PFSK-1 (cell line): ENCODE measurements around the gene STON2.

Experiments used
- FOXP2 ChIP-seq: optimal IDR thresholded peaks from 2 replicates; pipeline ENCODE3; 2011; ENCODE audit warnings: borderline replicate concordance, control low read depth, inconsistent platforms; ENCODE audit not compliant: insufficient read depth; ENCODE audit errors: extremely low read length, extremely low read depth
- POLR2AphosphoS5 ChIP-seq: IDR thresholded peaks from 2 replicates; pipeline ENCODE4 v1.6.1; 2012; ENCODE audit warnings: low read depth, mild to moderate bottlenecking, control low read depth, low read length, moderate library complexity
- REST ChIP-seq, 2 experiments: IDR thresholded peaks; 2 replicates each; pipeline versions ENCODE4 v1.6.1 to v1.8.0; 2011 to 2012; ENCODE audit warnings: low read depth in 2 of 2, low read length in 2 of 2, control low read depth in 1 of 2, inconsistent platforms in 1 of 2, mild to moderate bottlenecking in 1 of 2, moderate library complexity in 1 of 2; ENCODE audit not compliant: insufficient read depth in 1 of 2
- SIN3A ChIP-seq: IDR thresholded peaks from 2 replicates; pipeline ENCODE4 v1.6.1; 2012; ENCODE audit warnings: mild to moderate bottlenecking, low read length, moderate library complexity, borderline replicate concordance; ENCODE audit not compliant: insufficient read depth
- TAF1 ChIP-seq: IDR thresholded peaks from 2 replicates; pipeline ENCODE4 v1.6.1; 2012; ENCODE audit warnings: low read length, control low read depth, borderline replicate concordance; ENCODE audit not compliant: insufficient read depth

Gene STON2

DNA sequence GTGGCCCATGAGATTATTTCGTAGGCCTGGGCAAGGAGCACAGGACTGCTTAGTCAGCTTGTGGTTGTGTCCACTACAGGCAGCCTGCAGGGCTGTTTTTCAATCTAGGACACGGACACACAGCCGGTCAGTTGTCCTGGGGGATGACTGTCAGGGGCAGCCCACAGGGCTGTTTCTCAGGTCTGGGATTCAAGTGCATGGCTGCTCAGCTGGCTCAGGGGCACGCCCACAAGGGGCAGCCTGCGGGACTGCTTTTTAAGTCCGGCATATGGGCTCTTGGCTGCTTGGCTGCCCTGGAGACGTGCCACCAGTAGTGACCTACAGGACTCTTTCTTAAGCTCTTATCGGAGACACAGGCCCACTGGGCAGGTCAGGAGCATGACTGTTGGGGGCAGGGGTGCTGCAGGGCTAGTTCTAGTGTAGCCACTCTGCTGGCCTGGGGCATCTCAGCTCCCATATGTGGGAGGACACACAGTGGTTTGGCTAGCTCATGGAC is 152.8 kb downstream of the STON2 start:
- TF ChIP-seq POLR2AphosphoS5, result no peak

DNA sequence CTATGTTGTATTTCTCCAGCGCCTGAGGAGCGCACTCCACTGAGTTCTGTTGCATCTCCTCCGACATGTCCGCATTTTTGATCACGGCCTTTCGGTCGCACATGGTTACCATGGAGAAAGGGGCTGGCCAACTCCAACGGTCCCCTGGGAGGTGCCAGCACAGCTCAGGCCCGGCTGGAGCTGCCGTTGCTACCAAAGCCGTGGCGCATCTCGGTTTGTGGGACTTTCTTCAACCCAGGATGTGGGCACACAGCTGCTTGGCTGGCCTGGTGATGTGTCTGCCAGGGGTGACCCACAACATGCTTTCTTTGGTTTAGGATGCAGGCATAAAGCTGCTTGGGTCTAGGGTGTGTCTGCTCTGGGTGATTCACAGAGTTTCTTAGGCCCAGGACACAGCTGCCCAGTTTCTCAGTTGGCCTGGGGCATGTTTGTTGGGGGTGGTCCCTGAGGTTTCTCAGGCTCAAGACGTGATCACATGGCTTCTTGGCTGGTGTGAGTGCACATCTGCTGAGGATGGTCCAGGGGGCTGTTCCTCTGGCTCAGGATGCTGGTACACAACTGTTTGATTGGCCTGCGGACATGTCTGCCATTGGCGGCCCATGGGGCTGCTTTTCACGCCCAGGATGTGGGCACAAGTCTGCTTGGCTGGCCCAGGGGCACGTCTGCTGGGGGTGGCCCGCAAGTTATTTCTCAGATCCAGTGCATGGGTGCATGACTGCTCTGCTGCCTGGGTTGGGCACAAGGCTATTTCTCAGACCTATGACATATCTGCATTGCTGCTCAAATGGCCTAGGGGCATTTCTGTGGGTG is 153.5 kb downstream of the STON2 start:
- TF ChIP-seq SIN3A (no peak), REST (IDR thresholded peaks at IDR 0.05; ENCODE audit: insufficient read depth in 1 of 2, low read depth in 2 of 2, low read length in 2 of 2) (no peak), FOXP2 (no peak), TAF1 (no peak)

GRCh38 chr14:81245771-81246170 is 154.4 kb downstream of the STON2 start:
- TF ChIP-seq SIN3A, result no peak
- no peak for TF ChIP-seq TAF1
- no peak for TF ChIP-seq POLR2AphosphoS5
- TF ChIP-seq REST (IDR thresholded peaks at IDR 0.05; ENCODE audit: insufficient read depth in 1 of 2, low read depth in 2 of 2, low read length in 2 of 2), result no peak
- no peak for TF ChIP-seq FOXP2

DNA sequence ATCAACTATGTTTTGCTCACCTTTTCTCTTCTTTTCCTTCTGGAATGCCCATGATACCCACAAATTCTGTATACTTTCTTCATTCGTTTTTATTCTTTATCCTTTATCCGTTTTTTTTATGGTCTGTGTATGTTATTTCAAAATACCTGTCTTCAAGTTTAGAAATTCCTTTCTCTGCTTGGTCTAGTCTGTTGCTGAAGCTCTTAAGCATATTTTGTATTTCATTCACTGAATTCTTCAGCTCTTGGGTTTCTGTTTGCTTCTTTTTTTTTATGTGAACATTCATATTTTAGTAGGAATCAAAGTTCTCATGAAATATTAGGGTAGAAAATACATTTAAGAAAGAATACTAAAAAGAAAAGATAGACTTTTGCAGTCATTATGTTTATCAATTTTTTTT is 156.6 kb downstream of the STON2 start:
- TF ChIP-seq REST (IDR thresholded peaks at IDR 0.05; ENCODE audit: insufficient read depth in 1 of 2, low read depth in 2 of 2, low read length in 2 of 2) (no peak), SIN3A (no peak), TAF1 (no peak), FOXP2 (no peak), POLR2AphosphoS5 (no peak)

DNA sequence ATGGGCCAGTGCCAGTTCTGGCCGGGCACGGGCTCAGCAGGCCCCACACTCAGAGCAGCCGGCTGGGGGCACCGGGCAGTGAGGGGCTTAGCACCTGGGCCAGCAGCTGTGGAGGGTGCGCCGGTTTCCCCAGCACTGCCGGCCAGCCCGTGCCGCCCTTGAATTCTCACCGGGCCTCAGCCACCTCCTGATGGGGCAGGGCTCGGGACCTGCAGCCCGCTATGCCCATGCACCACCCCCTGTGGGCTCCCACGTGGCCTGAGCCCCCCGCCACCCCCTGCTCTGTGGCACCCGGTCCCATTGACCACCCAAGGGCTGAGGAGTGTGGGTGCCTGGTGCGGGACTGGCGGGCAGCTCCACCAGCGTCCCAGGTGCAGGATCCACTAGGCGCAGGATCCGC is 164.0 kb downstream of the STON2 start:
- no peak for TF ChIP-seq REST (IDR thresholded peaks at IDR 0.05; ENCODE audit: insufficient read depth in 1 of 2, low read depth in 2 of 2, low read length in 2 of 2)
- TF ChIP-seq POLR2AphosphoS5, result no peak
- no peak for TF ChIP-seq TAF1
- no peak for TF ChIP-seq FOXP2
- TF ChIP-seq SIN3A, result no peak
